ENCODE data around the gene CEACAM4.

- no peak for TF ChIP-seq CTCF (IDR thresholded peaks at IDR 0.05; ENCODE audit: insufficient read depth, low read length, poor library complexity, severe bottlenecking)
- no peak for TF ChIP-seq EZH2phosphoT487 (conservative IDR thresholded peaks at IDR 0.05; ENCODE audit: low read length)
Measured at GRCh38 chr19:41569481-41570150, 57.3 kb downstream of the CEACAM4 start.
